GM12878 (cell line): ENCODE results near the gene CAMK2A. TPM values are rescaled to one million over a fixed set of nuclear protein-coding genes. Genes with fewer than 3 reads are reported as not detected.

Experiments used
- CREM ChIP-seq: IDR thresholded peaks from 2 replicates; pipeline ENCODE4 v1.6.1; 2014; ENCODE audit warnings: antibody characterized with exemption, low read depth
- HDAC2 ChIP-seq: fragments of 200-600 bp; sonication (generic); IDR thresholded peaks from 2 replicates; pipeline ENCODE4 v1.6.1; 2017
- MTA3 ChIP-seq: IDR thresholded peaks from 2 replicates; pipeline ENCODE4 v1.6.1; 2012; ENCODE audit warnings: low read length, inconsistent platforms, borderline replicate concordance
- PML ChIP-seq: IDR thresholded peaks from 2 replicates; pipeline ENCODE4 v1.6.1; 2012; ENCODE audit warnings: low read length, inconsistent platforms
- POLR2AphosphoS5 ChIP-seq: IDR thresholded peaks from 2 replicates; pipeline ENCODE4 v1.6.1; 2011; ENCODE audit warnings: mild to moderate bottlenecking, low read length, inconsistent platforms
- RBBP5 ChIP-seq: fragments of 200-600 bp; sonication (generic); conservative IDR thresholded peaks from 2 replicates; pipeline ENCODE4 v1.6.1; 2016
- REST ChIP-seq: IDR thresholded peaks from 2 replicates; pipeline ENCODE4 v1.6.1; 2012; ENCODE audit warnings: mild to moderate bottlenecking, low read depth, low read length
- ZBTB4 ChIP-seq: fragments of 450-650 bp; formaldehyde crosslinking; IDR thresholded peaks from 2 replicates; pipeline ENCODE4 v1.4.0; 2022; ENCODE audit warnings: mild to moderate bottlenecking, moderate library complexity
- polyA plus RNA-seq, 11 experiments: library from polyadenylated mRNA; depleted of rRNA in 4 of 11; unstranded in 6 of 11; stranded (reverse) in 5 of 11; fragments of >200 nt; fragmentation: Nextera tagmentation in 4 of 11; fragmentation: Illumina TruSeq in 1 of 11; extraction: Ambion mirVana in 4 of 11; extraction: Trizol in 1 of 11; gene quantifications; 1 replicate in 1 of 11; 2 replicates in 10 of 11; pipeline versions ENCODE4 v1.2.1 to v1.2.3, GENCODE V29; 2011 to 2016; ENCODE audit warnings: inconsistent platforms in 2 of 11, missing spikeins in 2 of 11, low read depth in 1 of 11
- total RNA-seq, 4 experiments: library from RNA; depleted of rRNA in 3 of 4; stranded (reverse); fragments of >200 nt in 3 of 4; fragmentation: Illumina TruSeq in 1 of 4; extraction: Trizol in 1 of 4; gene quantifications; 2 replicates each; pipeline versions ENCODE4 v1.2.1 to v1.2.3, GENCODE V29; 2013 to 2021

CAMK2A gene
- total and polyA plus RNA-seq, 10 of the 15 experiments (the other 5 are each of a cell fraction or from before 2014, with no cell fraction given) = 0.11 TPM; not detected in 9

GRCh38 chr5:150270541-150271295 lies 18.9 kb downstream of the CAMK2A start (continued):
- no peak for TF ChIP-seq ZBTB4
- no peak for TF ChIP-seq POLR2AphosphoS5
- no peak for TF ChIP-seq PML
- TF ChIP-seq HDAC2 = no peak
- no peak for TF ChIP-seq CREM
- no peak for TF ChIP-seq REST
- no peak for TF ChIP-seq RBBP5
- TF ChIP-seq MTA3 = no peak
